Measurements from ENCODE around the gene GAK. TPM values are rescaled to one million over a fixed set of nuclear protein-coding genes. Genes with fewer than 3 reads are reported as not detected.

The GAK gene
- total RNA-seq, 1 donor from 2014 or later: 130 TPM

DNA sequence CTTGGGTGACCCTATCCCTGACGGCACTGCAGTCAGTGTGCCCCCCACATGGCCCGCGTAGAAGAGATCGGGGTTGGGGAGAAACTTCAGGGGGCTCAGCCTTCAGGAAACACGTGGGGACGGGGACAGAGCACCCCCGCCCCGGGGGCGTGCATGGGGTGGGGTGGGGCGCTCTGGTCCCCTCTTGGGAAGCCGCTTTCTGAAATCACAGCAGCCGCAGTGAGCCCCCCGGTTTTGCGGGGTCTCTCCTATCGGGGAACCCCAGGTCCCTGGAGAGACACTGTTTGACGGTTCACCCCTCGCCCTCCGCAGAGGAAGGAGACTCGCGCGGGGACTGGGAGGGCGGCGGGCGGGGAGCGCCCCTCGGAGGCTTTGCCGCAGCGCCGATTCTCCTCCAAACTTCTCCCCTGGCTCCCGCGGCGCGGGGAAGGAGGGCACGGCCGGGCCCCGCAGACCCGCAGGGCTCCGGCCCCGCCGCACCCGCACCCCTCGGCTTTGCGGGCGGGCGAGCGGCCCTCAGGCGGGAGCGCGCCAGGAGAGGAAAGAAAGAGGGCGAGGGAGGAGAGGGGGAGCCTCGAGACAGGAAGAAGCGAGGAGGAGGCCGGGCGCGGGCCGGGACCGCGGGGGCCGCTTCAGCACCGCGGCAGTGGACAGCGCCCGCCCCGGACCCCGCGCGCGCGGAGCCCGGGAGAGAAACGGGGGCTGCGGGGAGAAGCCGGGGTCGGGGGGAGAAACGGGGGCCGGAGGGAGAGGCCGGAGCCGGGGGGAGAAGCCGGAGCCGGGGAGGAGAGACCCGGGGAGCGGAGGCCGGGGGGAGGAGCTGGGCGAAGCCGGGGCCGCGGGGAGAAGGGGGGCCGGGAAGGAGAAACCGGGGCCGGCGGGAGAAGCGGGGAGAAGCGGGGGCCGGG is 106.8 kb downstream of the GAK start:
- TF ChIP-seq, protein P1, sequence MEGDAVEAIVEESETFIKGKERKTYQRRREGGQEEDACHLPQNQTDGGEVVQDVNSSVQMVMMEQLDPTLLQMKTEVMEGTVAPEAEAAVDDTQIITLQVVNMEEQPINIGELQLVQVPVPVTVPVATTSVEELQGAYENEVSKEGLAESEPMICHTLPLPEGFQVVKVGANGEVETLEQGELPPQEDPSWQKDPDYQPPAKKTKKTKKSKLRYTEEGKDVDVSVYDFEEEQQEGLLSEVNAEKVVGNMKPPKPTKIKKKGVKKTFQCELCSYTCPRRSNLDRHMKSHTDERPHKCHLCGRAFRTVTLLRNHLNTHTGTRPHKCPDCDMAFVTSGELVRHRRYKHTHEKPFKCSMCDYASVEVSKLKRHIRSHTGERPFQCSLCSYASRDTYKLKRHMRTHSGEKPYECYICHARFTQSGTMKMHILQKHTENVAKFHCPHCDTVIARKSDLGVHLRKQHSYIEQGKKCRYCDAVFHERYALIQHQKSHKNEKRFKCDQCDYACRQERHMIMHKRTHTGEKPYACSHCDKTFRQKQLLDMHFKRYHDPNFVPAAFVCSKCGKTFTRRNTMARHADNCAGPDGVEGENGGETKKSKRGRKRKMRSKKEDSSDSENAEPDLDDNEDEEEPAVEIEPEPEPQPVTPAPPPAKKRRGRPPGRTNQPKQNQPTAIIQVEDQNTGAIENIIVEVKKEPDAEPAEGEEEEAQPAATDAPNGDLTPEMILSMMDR (IDR thresholded peaks at IDR 0.05): no peak
- H3K27ac ChIP-seq: no peak overlapping the region
- peak overlapping the region; percentile 27 for H3K4me3 ChIP-seq
- DNase-seq: peak; percentile 13
- H3K36me3 ChIP-seq: no peaks in the 10 kb centered on the region
- H3K9me3 ChIP-seq: no peaks in the 10 kb centered on the region
- intact Hi-C loops (cut with DNase I): no loop called here
- peak; percentile 28 to 59 for ATAC-seq
- H3K4me1 ChIP-seq: peaks cover 6% of the 10 kb centered on the region
- H3K27me3 ChIP-seq (ENCODE audit: low read depth): peaks cover 80% of the 10 kb centered on the region

GRCh38 chr4:824461-825062 is 107.6 kb downstream of the GAK start:
- no peak for ATAC-seq
- Histone ChIP-seq H3K27ac (no peak overlapping the region), H3K4me3 (no peak overlapping the region), H3K9me3 (no peaks in the 10 kb centered on the region), H3K36me3 (no peaks in the 10 kb centered on the region), H3K4me1 (peaks cover 6% of the 10 kb centered on the region), H3K27me3 (ENCODE audit: low read depth) (peaks cover 76% of the 10 kb centered on the region)
- intact Hi-C loops (cut with DNase I): no loop called here
- TF ChIP-seq, protein P1 (IDR thresholded peaks at IDR 0.05): no peak
- DNase-seq: no peak

GRCh38 chr4:823761-824460 is 108.2 kb downstream of the GAK start:
- Histone ChIP-seq H3K27ac (no peak overlapping the region), H3K9me3 (no peaks in the 10 kb centered on the region), H3K4me1 (peaks cover 6% of the 10 kb centered on the region), H3K27me3 (ENCODE audit: low read depth) (peaks cover 77% of the 10 kb centered on the region), H3K4me3 (no peak overlapping the region), H3K36me3 (no peaks in the 10 kb centered on the region)
- DNase-seq (no peak), ATAC-seq (no peak)
- TF ChIP-seq, protein P1 (IDR thresholded peaks at IDR 0.05): no peak
- intact Hi-C loops (cut with DNase I): no loop called here

- Histone ChIP-seq H3K9me3 (no peaks in the 10 kb centered on the region), H3K27me3 (ENCODE audit: low read depth) (peaks cover 77% of the 10 kb centered on the region), H3K4me1 (peaks cover 6% of the 10 kb centered on the region), H3K27ac (no peak overlapping the region), H3K36me3 (no peaks in the 10 kb centered on the region), H3K4me3 (no peak overlapping the region)
- DNase-seq (no peak), ATAC-seq (no peak)
- TF ChIP-seq, protein P1 (IDR thresholded peaks at IDR 0.05): no peak
- intact Hi-C loops (cut with DNase I): no loop called here
These were observed 108.8 kb downstream of the GAK start for GRCh38 chr4:823176-823760.

Data from lower lobe of right lung (tissue), 2 donors.